ENCODE measurements around the gene SPEG.

DNA sequence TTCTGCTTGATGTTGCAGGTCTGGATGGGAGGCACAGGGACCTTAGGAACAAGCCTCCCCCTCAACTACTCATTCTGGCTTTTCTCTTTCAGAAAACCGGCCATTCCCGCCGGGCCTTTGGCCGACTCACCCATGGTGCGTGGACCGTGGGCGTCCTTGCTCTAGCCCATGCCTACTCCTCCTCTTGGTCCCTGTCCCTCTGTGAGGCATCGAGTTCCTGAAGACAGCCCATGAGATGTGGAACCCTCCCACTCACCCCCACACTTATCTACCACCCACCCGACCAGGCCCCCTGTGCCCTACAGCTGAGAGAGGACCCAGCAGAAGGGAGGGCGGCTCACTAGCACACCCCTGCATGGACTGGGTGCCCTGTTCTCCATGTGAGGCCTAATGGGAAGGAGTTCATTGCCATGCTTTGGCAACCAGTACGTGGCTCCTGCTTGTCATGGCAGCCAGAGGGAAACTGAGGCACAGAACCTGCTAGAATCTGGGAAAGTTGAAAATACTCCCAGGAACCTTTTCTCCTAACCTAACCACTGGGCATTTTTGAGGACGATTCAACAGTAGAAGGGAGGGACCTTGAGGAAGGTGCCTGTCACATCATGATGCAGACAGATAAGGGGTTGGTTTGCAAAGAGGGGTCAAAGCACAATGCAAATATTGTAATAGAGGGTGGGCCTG lies 8.5 kb downstream of the SPEG start:
- TF ChIP-seq CBFB (CRISPR knock-in tag; IDR thresholded peaks at IDR 0.05; ENCODE audit: low read depth) (no peak), FOXJ3 (CRISPR knock-in tag; IDR thresholded peaks at IDR 0.05; ENCODE audit: borderline replicate concordance) (no peak), TEAD4 (CRISPR knock-in tag; IDR thresholded peaks at IDR 0.05) (no peak), JUN (CRISPR knock-in tag; IDR thresholded peaks at IDR 0.05) (no peak), ZNF416 (CRISPR knock-in tag; IDR thresholded peaks at IDR 0.05) (no peak), SOX15 (CRISPR knock-in tag; IDR thresholded peaks at IDR 0.05) (no peak), USF1 (CRISPR knock-in tag; IDR thresholded peaks at IDR 0.05) (no peak), SP1 (CRISPR knock-in tag; conservative IDR thresholded peaks at IDR 0.05) (no peak), ZNF425 (CRISPR knock-in tag; conservative IDR thresholded peaks at IDR 0.05) (no peak)
- TF ChIP-seq, protein P1, sequence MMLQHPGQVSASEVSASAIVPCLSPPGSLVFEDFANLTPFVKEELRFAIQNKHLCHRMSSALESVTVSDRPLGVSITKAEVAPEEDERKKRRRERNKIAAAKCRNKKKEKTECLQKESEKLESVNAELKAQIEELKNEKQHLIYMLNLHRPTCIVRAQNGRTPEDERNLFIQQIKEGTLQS (CRISPR knock-in tag; conservative IDR thresholded peaks at IDR 0.05) = no peak
- TF ChIP-seq, protein P2, sequence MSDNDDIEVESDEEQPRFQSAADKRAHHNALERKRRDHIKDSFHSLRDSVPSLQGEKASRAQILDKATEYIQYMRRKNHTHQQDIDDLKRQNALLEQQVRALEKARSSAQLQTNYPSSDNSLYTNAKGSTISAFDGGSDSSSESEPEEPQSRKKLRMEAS (CRISPR knock-in tag; IDR thresholded peaks at IDR 0.05) = no peak
- TF ChIP-seq, protein P3, sequence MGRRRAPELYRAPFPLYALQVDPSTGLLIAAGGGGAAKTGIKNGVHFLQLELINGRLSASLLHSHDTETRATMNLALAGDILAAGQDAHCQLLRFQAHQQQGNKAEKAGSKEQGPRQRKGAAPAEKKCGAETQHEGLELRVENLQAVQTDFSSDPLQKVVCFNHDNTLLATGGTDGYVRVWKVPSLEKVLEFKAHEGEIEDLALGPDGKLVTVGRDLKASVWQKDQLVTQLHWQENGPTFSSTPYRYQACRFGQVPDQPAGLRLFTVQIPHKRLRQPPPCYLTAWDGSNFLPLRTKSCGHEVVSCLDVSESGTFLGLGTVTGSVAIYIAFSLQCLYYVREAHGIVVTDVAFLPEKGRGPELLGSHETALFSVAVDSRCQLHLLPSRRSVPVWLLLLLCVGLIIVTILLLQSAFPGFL (CRISPR knock-in tag; IDR thresholded peaks at IDR 0.05; ENCODE audit: borderline replicate concordance) = no peak
